GM13977 (cell line): ENCODE data around the gene TGFB3.

Experiments used
- DNase-seq: peaks from one replicate; pipeline ENCODE4 v3.0.0; 2012; ENCODE audit warnings: low spot score
- in situ Hi-C: fragments of 300-500 bp; cut with MboI; formaldehyde crosslinking; loops from one replicate; pipeline ENCODE4 v1.12.0; 2022; ENCODE audit warnings: low sequenced_read_pairs, low pct_unique_long_range_greater_than_20kb, mixed read lengths, inconsistent platforms; ENCODE audit not compliant: unreplicated experiment
- TF ChIP-seq, protein P1 (sequence below): IDR thresholded peaks from 2 replicates; pipeline ENCODE4 v1.5.1; 2012; ENCODE audit warnings: mild to moderate bottlenecking, control low read depth; ENCODE audit not compliant: insufficient read depth; ENCODE audit errors: extremely low read depth, missing control alignments

TGFB3 gene

GRCh38 chr14:75915045-75915444, 66.8 kb downstream of the TGFB3 start:
- in situ Hi-C loops: no loop called here
- DNase-seq: no peak
- TF ChIP-seq, protein P1, sequence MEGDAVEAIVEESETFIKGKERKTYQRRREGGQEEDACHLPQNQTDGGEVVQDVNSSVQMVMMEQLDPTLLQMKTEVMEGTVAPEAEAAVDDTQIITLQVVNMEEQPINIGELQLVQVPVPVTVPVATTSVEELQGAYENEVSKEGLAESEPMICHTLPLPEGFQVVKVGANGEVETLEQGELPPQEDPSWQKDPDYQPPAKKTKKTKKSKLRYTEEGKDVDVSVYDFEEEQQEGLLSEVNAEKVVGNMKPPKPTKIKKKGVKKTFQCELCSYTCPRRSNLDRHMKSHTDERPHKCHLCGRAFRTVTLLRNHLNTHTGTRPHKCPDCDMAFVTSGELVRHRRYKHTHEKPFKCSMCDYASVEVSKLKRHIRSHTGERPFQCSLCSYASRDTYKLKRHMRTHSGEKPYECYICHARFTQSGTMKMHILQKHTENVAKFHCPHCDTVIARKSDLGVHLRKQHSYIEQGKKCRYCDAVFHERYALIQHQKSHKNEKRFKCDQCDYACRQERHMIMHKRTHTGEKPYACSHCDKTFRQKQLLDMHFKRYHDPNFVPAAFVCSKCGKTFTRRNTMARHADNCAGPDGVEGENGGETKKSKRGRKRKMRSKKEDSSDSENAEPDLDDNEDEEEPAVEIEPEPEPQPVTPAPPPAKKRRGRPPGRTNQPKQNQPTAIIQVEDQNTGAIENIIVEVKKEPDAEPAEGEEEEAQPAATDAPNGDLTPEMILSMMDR: no peak

- DNase-seq: no peak
- TF ChIP-seq, protein P1: no peak
- in situ Hi-C loops: no loop called here
Measured at GRCh38 chr14:75913183-75913582, 68.6 kb downstream of the TGFB3 start.

- in situ Hi-C loops: no loop called here
- no peak for DNase-seq
- TF ChIP-seq, protein P1: no peak
Measured at GRCh38 chr14:75911883-75912282, 69.9 kb downstream of the TGFB3 start.

- no peak for DNase-seq
- in situ Hi-C loops: no loop called here
- TF ChIP-seq, protein P1: no peak
Measured at GRCh38 chr14:75910048-75910447, 71.7 kb downstream of the TGFB3 start.

- in situ Hi-C loops: no loop called here
- TF ChIP-seq, protein P1: no peak
- DNase-seq: no peak
Measured at GRCh38 chr14:75909630-75910029, 72.2 kb downstream of the TGFB3 start.
